SW 1271 (cell line): ENCODE measurements around the gene SCN8A.
"Not testable (repeated sequence)": the region's sequence is repeated elsewhere in the genome, so short reads cannot be mapped to it uniquely, and the experiment has no call there.

Experiments used
- DNase-seq, 2 experiments: peaks; one replicate each; lab custom pipeline; 2025; lab: John Stamatoyannopoulos, UW

The SCN8A gene

GRCh38 chr12:51622564-51622963 lies 31.5 kb downstream of the SCN8A start:
- DNase-seq, result no peak

- DNase-seq, result no peak
Measured at GRCh38 chr12:51625370-51625769, 34.3 kb downstream of the SCN8A start.

DNA sequence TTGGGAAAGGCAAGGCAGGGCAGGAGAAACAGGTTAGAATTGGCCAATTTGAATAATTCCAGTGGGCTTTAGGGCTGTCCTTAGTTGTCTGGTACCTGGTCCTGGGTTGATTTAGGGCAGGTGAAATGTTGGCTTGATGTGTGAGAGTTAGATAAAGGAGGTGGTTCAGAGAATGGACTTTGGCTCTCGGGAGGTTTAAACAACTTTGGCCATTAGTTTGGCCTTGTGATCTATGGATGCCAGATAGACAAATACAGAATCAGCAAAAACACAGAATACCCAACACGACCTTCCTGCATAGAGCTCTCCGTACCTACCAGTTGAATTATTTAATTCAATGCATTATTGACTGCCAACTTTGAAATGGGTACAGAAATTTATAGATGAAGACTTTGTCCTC lies 35.1 kb downstream of the SCN8A start:
- DNase-seq, result no peak

DNA sequence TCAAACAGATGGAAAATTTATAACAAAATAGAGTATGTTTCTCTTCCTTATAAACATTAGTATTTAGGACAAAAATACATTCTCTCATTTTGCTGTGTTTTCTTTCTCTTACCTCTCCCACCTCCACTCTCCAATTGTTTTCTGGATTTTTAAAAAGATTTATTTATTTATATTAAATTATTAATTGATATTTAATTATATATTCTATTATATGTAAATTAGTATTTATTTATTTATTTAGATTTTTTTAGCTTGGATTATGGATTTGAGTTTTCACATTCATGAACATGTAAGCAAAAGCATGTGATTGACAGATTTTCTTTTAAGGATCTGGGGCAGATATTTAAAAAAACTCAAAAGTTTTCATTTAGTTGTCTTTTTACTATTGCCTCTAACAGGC lies 35.6 kb downstream of the SCN8A start:
- no peak for DNase-seq

DNA sequence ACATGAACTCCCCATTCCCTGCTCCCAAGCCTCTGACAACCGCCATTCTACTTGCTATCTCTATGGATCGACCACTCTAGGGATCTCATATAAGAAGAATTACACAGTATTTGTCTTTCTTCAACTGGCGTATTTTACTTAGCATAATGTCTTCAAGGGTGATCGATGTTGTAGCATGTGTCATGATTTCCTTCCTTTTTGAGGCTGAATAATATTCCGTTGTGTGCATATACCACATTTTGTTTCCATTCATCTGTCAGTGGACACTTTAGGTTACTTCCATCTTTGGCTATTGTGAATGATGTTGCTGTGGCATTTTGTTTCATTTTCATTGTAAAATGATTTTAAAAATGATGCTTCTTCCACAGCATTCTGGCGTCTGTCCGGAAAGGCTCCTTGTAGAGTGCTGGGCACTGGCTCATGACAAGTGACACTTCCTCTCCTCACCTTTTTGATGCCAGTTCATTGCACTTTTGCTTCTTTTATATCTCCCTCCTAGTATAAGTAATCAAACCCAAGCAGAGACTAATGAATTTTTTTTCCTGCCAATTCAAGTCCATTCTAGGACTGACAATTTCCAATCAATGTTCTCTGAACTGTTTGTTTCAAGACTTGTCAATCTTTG lies 39.3 kb downstream of the SCN8A start:
- DNase-seq, result no peak

- no peak for DNase-seq
Measured at GRCh38 chr12:51630986-51631385, 40.0 kb downstream of the SCN8A start.

DNA sequence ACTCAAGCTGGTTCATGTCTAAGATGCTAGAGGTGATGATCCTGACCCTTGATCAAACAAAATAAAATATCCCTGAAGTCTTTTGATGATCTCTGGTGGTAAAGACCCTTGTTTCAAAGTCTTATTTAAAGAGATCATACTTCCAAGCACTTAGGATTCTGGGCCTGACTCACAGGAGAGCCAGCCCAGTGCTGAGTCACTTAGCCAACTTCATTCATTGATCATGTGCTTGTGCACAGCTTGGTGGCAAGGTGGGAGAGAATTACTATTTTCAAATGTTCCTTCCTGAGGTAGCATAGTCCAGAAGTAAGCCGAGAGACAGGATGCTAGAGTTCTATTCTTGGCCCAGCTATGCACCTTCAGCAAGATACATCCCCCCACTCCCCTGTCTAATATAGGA lies 40.6 kb downstream of the SCN8A start:
- DNase-seq, result peak in 1 of 2 experiments; percentile 6

- DNase-seq, result no peak
Measured at GRCh38 chr12:51632623-51633022, 41.6 kb downstream of the SCN8A start.

DNA sequence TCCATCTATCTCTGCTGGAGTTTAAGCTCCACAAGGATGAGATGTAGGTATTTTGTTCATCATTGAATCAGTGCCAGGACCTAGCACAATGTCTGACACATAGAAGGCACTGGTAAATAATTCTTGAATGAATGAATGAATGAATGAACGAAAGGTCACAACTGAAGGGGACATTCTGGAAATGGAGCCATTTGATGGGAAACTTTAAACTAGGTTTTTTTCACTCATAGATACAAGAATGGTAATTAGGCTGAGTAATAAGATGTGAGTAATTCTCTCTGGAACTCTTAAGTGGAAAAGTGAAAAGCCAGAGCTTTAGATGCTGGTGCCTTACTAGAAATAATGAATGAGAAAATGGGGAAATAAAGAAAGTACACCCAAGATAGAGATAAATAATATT lies 44.3 kb downstream of the SCN8A start:
- no peak for DNase-seq

DNA sequence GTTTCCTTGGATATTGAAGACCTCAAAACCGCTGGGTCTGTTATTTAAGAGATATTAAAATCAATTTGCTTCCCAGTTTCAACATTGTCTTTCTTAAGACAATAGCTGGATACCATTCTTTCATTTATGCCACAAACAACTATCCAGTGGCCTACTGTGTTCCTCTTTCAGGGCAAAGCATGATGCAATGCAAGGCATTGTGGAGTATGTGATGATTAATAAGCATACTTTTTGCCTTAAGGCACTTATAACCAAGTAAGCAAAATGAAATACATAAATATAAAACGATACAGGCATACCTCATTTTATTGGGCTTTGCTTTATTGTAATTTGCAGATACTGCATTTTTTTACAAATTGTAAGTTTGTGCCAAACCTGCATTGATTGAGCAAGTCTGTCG lies 45.5 kb downstream of the SCN8A start:
- DNase-seq, result no peak

GRCh38 chr12:51636986-51637385 lies 46.0 kb downstream of the SCN8A start:
- DNase-seq, result no peak

DNA sequence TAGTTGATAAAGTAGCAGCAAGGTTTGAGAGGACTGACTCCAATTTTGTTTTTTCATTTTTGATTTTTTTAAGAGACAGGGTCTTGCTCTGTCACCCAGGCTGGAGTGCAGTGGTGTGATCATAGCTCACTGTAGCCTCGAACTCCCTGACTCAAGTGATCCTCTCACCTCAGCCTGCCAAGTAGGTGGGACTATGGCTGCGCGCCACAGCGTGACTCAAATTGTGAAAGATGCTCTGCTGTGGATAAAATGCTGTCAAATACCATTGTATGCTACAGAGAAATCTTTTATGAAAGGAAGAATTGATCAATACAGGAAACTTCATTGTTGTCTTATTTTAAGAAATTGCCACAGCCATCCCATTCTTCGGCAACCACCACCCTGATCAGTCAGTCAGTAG lies 48.3 kb downstream of the SCN8A start:
- DNase-seq, result no peak

DNA sequence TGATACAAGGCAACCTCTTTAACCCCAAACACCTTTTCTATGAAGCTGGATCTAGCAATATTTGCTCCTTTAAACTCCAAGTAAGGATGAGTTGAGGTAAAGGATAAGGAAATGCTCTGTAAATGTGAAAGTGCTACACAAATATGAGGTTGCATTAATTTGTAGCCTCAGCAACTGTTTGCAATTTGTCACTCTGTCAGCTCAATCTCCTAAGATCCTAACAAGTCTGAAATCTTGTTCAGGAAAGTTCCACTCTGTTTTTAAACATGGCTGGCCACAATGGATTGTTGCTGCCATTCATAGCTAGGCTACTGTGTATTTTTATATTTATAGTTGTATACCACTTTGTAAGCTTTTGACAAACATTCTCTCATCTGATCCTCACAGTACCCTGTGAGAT lies 51.3 kb downstream of the SCN8A start:
- DNase-seq, result no peak

- no peak for DNase-seq
Measured at GRCh38 chr12:51643951-51644350, 52.9 kb downstream of the SCN8A start.

DNA sequence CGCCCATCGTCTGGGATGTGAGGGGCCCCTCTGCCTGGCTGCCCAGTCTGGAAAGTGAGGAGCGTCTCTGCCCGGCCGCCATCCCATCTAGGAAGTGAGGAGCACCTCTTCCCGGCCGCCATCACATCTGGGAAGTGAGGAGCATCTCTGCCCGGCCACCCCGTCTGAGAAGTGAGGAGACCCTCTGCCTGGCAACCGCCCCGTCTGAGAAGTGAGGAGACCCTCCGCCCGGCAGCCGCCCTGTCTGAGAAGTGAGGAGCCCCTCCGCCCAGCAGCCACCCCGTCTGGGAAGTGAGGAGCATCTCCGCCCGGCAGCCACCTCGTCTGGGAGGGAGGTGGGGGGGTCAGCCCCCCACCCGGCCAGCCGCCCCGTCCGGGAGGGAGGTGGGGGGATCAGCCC lies 53.7 kb downstream of the SCN8A start:
- not testable (repeated sequence) for DNase-seq

DNA sequence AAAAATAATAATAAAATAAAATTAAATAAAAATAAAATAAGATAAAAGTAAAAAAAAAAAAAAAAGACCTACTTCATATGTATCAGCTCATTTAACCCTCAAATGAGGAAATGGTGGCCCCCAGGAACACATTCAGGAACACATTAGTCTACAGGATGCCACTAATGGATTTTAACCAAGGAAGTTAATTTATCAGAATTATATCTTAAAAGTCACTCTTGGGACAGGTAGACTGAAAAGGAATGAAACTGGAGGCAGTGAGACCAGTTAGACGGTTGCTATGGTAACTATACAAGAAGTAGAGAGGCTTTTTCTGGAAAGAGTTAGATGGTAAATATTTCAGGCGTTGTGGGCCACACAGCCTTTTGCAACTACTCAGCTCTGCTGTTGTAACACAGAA lies 54.9 kb downstream of the SCN8A start:
- no peak for DNase-seq

DNA sequence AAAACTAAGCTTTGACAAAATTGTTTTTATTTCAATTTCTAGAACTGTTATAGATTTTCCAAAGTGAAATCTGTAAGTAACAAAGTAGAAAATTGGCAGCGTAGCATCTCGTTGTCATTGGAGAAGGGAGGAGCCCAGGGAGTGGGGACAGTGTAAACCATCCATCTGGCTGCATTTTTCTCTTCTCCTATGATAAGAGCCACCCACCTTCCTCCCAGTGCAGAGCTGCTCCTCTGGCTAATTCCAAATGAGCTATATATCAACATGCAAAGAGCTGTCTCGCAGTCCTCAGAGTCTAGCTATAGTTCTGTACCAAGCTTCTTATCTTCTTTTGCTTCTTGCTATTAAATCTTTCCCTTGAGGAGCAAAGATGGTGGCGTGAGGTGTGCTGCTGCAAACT lies 56.6 kb downstream of the SCN8A start:
- no peak for DNase-seq

DNA sequence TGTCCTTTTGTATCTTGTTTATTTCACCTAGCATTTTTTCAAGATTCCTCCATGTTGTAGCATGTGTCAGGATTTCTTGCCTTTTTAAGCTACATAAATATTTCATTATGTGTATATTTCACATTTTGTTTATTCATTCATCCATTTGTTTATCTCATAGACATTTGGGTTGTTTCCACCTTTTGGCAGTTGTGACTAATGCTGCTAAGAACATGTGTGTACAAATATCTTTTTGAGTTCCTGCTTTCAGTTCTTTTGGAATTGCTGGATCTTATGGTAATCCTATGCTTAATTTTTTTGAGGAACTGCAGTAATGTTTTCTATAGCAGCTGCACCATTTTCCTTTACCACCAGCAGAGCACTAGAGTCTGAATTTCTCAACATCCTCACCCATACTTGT lies 62.4 kb downstream of the SCN8A start:
- no peak for DNase-seq

- DNase-seq, result no peak
Measured at GRCh38 chr12:51661199-51661598, 70.2 kb downstream of the SCN8A start.

DNA sequence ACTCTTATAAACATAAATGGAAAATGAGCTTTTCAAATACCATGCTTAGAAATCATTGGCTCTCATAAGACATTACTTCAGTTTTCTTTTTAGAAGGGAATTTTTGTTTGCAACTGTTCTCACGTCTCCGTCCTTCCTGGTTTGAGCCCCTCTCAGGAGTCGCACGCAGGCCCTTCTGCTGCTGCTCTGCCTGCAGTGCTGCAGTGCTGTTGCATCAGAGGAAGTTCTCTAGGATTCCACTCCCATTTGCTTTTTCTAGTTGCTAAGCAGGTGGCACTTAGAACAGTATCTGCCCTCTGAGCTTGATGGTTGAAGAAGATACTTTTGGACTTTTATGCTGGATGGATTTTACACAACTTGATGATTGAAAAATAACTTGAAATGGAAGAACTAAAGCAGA lies 70.8 kb downstream of the SCN8A start:
- no peak for DNase-seq

- DNase-seq, result no peak
Measured at GRCh38 chr12:51662728-51663154, 71.7 kb downstream of the SCN8A start.

DNA sequence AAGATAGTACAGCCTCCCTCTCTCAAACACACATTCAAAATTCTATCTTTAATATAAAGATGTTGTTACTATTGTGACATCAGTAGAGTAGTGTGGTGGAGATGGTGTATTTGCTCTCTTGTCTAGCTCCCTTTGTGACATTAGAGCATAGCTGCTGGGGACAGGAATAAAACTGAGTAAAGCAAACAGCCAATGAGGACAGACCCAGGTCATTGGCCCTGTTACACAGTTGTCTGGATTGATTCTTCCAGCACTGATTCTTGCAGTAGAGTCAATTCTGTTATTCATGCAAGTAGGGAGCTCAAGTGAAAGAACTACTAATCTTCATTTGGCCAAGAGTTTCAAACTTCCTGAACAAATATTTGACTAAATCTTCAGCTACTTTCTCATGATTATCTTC lies 72.4 kb downstream of the SCN8A start:
- no peak for DNase-seq

DNA sequence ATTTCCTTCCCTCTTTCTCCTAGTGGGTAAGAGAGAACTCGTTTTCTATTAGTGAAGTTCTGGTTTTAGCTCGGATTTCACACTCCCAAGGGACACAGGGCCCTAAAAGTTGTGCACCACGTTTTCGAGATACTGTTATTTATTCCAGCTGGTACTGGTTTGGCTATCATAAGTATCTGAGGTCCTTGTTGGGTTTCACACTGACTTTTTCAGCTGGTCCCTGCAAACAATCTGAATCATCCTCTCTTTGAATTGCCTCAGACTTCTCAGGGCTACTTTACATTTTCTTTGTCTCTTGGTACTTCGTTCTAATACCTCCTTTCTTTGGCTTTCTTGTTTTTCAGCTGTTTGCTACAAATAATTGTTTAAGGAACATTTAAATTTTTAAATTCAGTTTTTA lies 75.7 kb downstream of the SCN8A start:
- DNase-seq, result no peak

- no peak for DNase-seq
Measured at GRCh38 chr12:51667269-51667668, 76.2 kb downstream of the SCN8A start.

GRCh38 chr12:51669271-51669670 lies 78.2 kb downstream of the SCN8A start:
- no peak for DNase-seq
